ENCODE data around the gene BCR. TPM values are rescaled to one million over a fixed set of nuclear protein-coding genes. Genes with fewer than 3 reads are reported as not detected.

The BCR gene
- total and polyA plus RNA-seq, 2 of the 13 experiments (the other 11 are each of a cell fraction or from before 2014, with no cell fraction given) = 19.9 to 33.6 TPM

GRCh38 chr22:23218867-23219251 lies 38.5 kb downstream of the BCR start (continued):
- TF ChIP-seq MYNN (CRISPR knock-in tag; IDR thresholded peaks at IDR 0.05; ENCODE audit: low read depth) (no peak), HDAC6 (IDR thresholded peaks at IDR 0.05; ENCODE audit: low read depth, low read length) (no peak), PAX8 (CRISPR knock-in tag; IDR thresholded peaks at IDR 0.05; ENCODE audit: borderline replicate concordance) (no peak), NFIB (CRISPR knock-in tag; IDR thresholded peaks at IDR 0.05; ENCODE audit: borderline replicate concordance) (no peak), ARNTL (CRISPR knock-in tag; IDR thresholded peaks at IDR 0.05) (peak; percentile 56; the same call in 1 of the 2 replicates), ZNF709 (CRISPR knock-in tag; IDR thresholded peaks at IDR 0.05) (no peak), CENPT (CRISPR knock-in tag; IDR thresholded peaks at IDR 0.05; ENCODE audit: low read depth) (no peak), TBX2 (CRISPR knock-in tag; IDR thresholded peaks at IDR 0.05; ENCODE audit: borderline replicate concordance) (peak; percentile 53; the same call in 1 of the 2 replicates), ZNF331 (CRISPR knock-in tag; IDR thresholded peaks at IDR 0.05) (0 out of 2 replicates have a peak, but pooled peaks have one; percentile 37), ZNF790 (CRISPR knock-in tag; IDR thresholded peaks at IDR 0.05; ENCODE audit: borderline replicate concordance) (no peak), SMAD1 (CRISPR knock-in tag; IDR thresholded peaks at IDR 0.05; ENCODE audit: borderline replicate concordance, low read depth) (no peak), ZXDC (CRISPR knock-in tag; IDR thresholded peaks at IDR 0.05) (no peak), BHLHE40 (IDR thresholded peaks at IDR 0.05; ENCODE audit: low read length) (no peak), HNRNPUL1 (IDR thresholded peaks at IDR 0.05; ENCODE audit: low read depth, low read length) (no peak), ZBED4 (CRISPR knock-in tag; IDR thresholded peaks at IDR 0.05; ENCODE audit: borderline replicate concordance) (no peak), HDAC1 (CRISPR knock-in tag; IDR thresholded peaks at IDR 0.05) (peak; percentile 74), ZNF296 (CRISPR knock-in tag; conservative IDR thresholded peaks at IDR 0.05) (no peak), HOXA7 (CRISPR knock-in tag; IDR thresholded peaks at IDR 0.05) (no peak), ATF2 (CRISPR knock-in tag; IDR thresholded peaks at IDR 0.05) (no peak)
- TF ChIP-seq, protein P1, sequence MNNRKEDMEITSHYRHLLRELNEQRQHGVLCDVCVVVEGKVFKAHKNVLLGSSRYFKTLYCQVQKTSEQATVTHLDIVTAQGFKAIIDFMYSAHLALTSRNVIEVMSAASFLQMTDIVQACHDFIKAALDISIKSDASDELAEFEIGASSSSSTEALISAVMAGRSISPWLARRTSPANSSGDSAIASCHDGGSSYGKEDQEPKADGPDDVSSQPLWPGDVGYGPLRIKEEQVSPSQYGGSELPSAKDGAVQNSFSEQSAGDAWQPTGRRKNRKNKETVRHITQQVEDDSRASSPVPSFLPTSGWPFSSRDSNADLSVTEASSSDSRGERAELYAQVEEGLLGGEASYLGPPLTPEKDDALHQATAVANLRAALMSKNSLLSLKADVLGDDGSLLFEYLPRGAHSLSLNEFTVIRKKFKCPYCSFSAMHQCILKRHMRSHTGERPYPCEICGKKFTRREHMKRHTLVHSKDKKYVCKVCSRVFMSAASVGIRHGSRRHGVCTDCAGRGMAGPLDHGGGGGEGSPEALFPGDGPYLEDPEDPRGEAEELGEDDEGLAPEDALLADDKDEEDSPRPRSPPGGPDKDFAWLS (CRISPR knock-in tag; IDR thresholded peaks at IDR 0.05; ENCODE audit: borderline replicate concordance) = no peak
- TF ChIP-seq, protein P2, sequence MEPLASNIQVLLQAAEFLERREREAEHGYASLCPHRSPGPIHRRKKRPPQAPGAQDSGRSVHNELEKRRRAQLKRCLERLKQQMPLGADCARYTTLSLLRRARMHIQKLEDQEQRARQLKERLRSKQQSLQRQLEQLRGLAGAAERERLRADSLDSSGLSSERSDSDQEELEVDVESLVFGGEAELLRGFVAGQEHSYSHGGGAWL (CRISPR knock-in tag; IDR thresholded peaks at IDR 0.05) = no peak
